HepG2 (cell line): ENCODE results near the gene PSRC1. TPM values are rescaled to one million over a fixed set of nuclear protein-coding genes. Genes with fewer than 3 reads are reported as not detected.
A peak's percentile ranks its signal among the peaks of the same experiment; 100 is the strongest.

ENCODE experiments used
- ADNP ChIP-seq: sonication (generic); formaldehyde crosslinking; IDR thresholded peaks from 2 replicates; pipeline ENCODE4 v1.4.0; 2020; ENCODE audit warnings: missing genetic modification reagents
- ATF1 ChIP-seq: IDR thresholded peaks from 2 replicates; pipeline ENCODE4 v1.6.1; 2016; ENCODE audit warnings: mild to moderate bottlenecking, control low read depth
- CBX5 ChIP-seq: sonication (generic); formaldehyde crosslinking; IDR thresholded peaks from 2 replicates; pipeline ENCODE4 v1.4.0; 2020; ENCODE audit warnings: missing genetic modification reagents, borderline replicate concordance
- NKX3-1 ChIP-seq: sonication (generic); formaldehyde crosslinking; IDR thresholded peaks from 2 replicates; pipeline ENCODE4 v1.5.0; 2020; ENCODE audit warnings: missing genetic modification reagents
- polyA plus RNA-seq, 8 experiments: library from polyadenylated mRNA; depleted of rRNA in 3 of 8; stranded (reverse) in 7 of 8; unstranded in 1 of 8; fragments of >200 nt; fragmentation: Illumina TruSeq in 4 of 8; extraction: Trizol in 4 of 8; gene quantifications; 2 replicates each; pipeline versions ENCODE4 v1.2.1 to v1.2.3, GENCODE V29; 2011 to 2016; ENCODE audit warnings: low read depth in 4 of 8, missing spikeins in 1 of 8, mixed read lengths in 1 of 8; ENCODE audit not compliant: insufficient read depth in 1 of 8
- total RNA-seq, 5 experiments: library from RNA; depleted of rRNA; stranded (reverse); fragments of >200 nt; fragmentation: Illumina TruSeq; extraction: Trizol; gene quantifications; 2 replicates each; pipeline ENCODE4 v1.2.3, GENCODE V29; 2016; ENCODE audit warnings: low read depth in 1 of 5
- TF ChIP-seq, protein P1 (sequence below): sonication (generic); formaldehyde crosslinking; IDR thresholded peaks from 2 replicates; pipeline ENCODE4 v1.4.0; 2020; ENCODE audit warnings: missing genetic modification reagents; ENCODE audit errors: not compliant biosample characterization
- TF ChIP-seq, protein P2 (sequence below), 2 experiments: sonication (generic) in 1 of 2; formaldehyde crosslinking in 1 of 2; IDR thresholded peaks; 2 replicates each; pipeline versions ENCODE4 v1.6.1 to v1.9.0; 2014 to 2022; ENCODE audit warnings: antibody characterized with exemption in 1 of 2, borderline replicate concordance in 1 of 2, inconsistent platforms in 1 of 2, low read depth in 1 of 2, missing genetic modification reagents in 1 of 2
- TF ChIP-seq, protein P3 (sequence below): sonication (generic); formaldehyde crosslinking; IDR thresholded peaks from 2 replicates; pipeline ENCODE4 v1.4.0; 2020; ENCODE audit warnings: missing genetic modification reagents, borderline replicate concordance
- TF ChIP-seq, protein P4 (sequence below): sonication (generic); formaldehyde crosslinking; IDR thresholded peaks from 2 replicates; pipeline ENCODE4 v1.4.0; 2020; ENCODE audit warnings: missing genetic modification reagents
- TF ChIP-seq, protein P5 (sequence below): fragments of 450-650 bp; IDR thresholded peaks from 2 replicates; pipeline ENCODE4 v1.6.1; 2016

The PSRC1 gene
- total and polyA plus RNA-seq, 2 of the 13 experiments (the other 11 are each of a cell fraction or from before 2014, with no cell fraction given), result 28.6 to 30.3 TPM

DNA sequence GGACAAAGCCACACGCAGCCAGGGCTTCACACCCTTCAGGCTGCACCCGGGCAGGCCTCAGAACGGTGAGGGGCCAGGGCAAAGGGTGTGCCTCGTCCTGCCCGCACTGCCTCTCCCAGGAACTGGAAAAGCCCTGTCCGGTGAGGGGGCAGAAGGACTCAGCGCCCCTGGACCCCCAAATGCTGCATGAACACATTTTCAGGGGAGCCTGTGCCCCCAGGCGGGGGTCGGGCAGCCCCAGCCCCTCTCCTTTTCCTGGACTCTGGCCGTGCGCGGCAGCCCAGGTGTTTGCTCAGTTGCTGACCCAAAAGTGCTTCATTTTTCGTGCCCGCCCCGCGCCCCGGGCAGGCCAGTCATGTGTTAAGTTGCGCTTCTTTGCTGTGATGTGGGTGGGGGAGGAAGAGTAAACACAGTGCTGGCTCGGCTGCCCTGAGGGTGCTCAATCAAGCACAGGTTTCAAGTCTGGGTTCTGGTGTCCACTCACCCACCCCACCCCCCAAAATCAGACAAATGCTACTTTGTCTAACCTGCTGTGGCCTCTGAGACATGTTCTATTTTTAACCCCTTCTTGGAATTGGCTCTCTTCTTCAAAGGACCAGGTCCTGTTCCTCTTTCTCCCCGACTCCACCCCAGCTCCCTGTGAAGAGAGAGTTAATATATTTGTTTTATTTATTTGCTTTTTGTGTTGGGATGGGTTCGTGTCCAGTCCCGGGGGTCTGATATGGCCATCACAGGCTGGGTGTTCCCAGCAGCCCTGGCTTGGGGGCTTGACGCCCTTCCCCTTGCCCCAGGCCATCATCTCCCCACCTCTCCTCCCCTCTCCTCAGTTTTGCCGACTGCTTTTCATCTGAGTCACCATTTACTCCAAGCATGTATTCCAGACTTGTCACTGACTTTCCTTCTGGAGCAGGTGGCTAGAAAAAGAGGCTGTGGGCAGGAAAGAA lies 8.1 kb downstream of the PSRC1 start (continued):
- TF ChIP-seq, protein P1, sequence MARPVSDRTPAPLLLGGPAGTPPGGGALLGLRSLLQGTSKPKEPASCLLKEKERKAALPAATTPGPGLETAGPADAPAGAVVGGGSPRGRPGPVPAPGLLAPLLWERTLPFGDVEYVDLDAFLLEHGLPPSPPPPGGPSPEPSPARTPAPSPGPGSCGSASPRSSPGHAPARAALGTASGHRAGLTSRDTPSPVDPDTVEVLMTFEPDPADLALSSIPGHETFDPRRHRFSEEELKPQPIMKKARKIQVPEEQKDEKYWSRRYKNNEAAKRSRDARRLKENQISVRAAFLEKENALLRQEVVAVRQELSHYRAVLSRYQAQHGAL (CRISPR knock-in tag), result no peak
- TF ChIP-seq ATF1, result no peak
- no peak for TF ChIP-seq ADNP (CRISPR knock-in tag)
- TF ChIP-seq, protein P2, sequence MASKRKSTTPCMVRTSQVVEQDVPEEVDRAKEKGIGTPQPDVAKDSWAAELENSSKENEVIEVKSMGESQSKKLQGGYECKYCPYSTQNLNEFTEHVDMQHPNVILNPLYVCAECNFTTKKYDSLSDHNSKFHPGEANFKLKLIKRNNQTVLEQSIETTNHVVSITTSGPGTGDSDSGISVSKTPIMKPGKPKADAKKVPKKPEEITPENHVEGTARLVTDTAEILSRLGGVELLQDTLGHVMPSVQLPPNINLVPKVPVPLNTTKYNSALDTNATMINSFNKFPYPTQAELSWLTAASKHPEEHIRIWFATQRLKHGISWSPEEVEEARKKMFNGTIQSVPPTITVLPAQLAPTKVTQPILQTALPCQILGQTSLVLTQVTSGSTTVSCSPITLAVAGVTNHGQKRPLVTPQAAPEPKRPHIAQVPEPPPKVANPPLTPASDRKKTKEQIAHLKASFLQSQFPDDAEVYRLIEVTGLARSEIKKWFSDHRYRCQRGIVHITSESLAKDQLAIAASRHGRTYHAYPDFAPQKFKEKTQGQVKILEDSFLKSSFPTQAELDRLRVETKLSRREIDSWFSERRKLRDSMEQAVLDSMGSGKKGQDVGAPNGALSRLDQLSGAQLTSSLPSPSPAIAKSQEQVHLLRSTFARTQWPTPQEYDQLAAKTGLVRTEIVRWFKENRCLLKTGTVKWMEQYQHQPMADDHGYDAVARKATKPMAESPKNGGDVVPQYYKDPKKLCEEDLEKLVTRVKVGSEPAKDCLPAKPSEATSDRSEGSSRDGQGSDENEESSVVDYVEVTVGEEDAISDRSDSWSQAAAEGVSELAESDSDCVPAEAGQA (IDR thresholded peaks at IDR 0.05; ENCODE audit: low read depth), result 0 out of 2 replicates have a peak, but pooled peaks have one; percentile 44
- TF ChIP-seq, protein P2 (CRISPR knock-in tag; IDR thresholded peaks at IDR 0.05; ENCODE audit: borderline replicate concordance), result no peak
- TF ChIP-seq, protein P3, sequence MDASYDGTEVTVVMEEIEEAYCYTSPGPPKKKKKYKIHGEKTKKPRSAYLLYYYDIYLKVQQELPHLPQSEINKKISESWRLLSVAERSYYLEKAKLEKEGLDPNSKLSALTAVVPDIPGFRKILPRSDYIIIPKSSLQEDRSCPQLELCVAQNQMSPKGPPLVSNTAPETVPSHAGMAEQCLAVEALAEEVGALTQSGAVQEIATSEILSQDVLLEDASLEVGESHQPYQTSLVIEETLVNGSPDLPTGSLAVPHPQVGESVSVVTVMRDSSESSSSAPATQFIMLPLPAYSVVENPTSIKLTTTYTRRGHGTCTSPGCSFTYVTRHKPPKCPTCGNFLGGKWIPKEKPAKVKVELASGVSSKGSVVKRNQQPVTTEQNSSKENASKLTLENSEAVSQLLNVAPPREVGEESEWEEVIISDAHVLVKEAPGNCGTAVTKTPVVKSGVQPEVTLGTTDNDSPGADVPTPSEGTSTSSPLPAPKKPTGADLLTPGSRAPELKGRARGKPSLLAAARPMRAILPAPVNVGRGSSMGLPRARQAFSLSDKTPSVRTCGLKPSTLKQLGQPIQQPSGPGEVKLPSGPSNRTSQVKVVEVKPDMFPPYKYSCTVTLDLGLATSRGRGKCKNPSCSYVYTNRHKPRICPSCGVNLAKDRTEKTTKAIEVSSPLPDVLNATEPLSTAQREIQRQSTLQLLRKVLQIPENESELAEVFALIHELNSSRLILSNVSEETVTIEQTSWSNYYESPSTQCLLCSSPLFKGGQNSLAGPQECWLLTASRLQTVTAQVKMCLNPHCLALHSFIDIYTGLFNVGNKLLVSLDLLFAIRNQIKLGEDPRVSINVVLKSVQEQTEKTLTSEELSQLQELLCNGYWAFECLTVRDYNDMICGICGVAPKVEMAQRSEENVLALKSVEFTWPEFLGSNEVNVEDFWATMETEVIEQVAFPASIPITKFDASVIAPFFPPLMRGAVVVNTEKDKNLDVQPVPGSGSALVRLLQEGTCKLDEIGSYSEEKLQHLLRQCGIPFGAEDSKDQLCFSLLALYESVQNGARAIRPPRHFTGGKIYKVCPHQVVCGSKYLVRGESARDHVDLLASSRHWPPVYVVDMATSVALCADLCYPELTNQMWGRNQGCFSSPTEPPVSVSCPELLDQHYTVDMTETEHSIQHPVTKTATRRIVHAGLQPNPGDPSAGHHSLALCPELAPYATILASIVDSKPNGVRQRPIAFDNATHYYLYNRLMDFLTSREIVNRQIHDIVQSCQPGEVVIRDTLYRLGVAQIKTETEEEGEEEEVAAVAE (CRISPR knock-in tag), result no peak
- TF ChIP-seq, protein P4, sequence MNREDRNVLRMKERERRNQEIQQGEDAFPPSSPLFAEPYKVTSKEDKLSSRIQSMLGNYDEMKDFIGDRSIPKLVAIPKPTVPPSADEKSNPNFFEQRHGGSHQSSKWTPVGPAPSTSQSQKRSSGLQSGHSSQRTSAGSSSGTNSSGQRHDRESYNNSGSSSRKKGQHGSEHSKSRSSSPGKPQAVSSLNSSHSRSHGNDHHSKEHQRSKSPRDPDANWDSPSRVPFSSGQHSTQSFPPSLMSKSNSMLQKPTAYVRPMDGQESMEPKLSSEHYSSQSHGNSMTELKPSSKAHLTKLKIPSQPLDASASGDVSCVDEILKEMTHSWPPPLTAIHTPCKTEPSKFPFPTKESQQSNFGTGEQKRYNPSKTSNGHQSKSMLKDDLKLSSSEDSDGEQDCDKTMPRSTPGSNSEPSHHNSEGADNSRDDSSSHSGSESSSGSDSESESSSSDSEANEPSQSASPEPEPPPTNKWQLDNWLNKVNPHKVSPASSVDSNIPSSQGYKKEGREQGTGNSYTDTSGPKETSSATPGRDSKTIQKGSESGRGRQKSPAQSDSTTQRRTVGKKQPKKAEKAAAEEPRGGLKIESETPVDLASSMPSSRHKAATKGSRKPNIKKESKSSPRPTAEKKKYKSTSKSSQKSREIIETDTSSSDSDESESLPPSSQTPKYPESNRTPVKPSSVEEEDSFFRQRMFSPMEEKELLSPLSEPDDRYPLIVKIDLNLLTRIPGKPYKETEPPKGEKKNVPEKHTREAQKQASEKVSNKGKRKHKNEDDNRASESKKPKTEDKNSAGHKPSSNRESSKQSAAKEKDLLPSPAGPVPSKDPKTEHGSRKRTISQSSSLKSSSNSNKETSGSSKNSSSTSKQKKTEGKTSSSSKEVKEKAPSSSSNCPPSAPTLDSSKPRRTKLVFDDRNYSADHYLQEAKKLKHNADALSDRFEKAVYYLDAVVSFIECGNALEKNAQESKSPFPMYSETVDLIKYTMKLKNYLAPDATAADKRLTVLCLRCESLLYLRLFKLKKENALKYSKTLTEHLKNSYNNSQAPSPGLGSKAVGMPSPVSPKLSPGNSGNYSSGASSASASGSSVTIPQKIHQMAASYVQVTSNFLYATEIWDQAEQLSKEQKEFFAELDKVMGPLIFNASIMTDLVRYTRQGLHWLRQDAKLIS (CRISPR knock-in tag), result no peak
- TF ChIP-seq NKX3-1 (CRISPR knock-in tag), result 0 out of 2 replicates have a peak, but pooled peaks have one; percentile 36
- TF ChIP-seq CBX5 (CRISPR knock-in tag), result no peak; the same call in 1 of the 2 replicates
- TF ChIP-seq, protein P5, sequence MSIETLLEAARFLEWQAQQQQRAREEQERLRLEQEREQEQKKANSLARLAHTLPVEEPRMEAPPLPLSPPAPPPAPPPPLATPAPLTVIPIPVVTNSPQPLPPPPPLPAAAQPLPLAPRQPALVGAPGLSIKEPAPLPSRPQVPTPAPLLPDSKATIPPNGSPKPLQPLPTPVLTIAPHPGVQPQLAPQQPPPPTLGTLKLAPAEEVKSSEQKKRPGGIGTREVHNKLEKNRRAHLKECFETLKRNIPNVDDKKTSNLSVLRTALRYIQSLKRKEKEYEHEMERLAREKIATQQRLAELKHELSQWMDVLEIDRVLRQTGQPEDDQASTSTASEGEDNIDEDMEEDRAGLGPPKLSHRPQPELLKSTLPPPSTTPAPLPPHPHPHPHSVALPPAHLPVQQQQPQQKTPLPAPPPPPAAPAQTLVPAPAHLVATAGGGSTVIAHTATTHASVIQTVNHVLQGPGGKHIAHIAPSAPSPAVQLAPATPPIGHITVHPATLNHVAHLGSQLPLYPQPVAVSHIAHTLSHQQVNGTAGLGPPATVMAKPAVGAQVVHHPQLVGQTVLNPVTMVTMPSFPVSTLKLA, result no peak; the same call in 1 of the 2 replicates
